AML-193 (cell line): Measurements from ENCODE around the gene ALKBH3.

Source experiments
- DNase-seq, 2 experiments: peaks; one replicate each; lab custom pipeline; 2025; lab: John Stamatoyannopoulos, UW

ALKBH3 gene

GRCh38 chr11:43962383-43963278, 82.0 kb downstream of the ALKBH3 start:
- no peak for DNase-seq

- no peak for DNase-seq
Observed at GRCh38 chr11:43963279-43963620, 82.6 kb downstream of the ALKBH3 start.

DNA sequence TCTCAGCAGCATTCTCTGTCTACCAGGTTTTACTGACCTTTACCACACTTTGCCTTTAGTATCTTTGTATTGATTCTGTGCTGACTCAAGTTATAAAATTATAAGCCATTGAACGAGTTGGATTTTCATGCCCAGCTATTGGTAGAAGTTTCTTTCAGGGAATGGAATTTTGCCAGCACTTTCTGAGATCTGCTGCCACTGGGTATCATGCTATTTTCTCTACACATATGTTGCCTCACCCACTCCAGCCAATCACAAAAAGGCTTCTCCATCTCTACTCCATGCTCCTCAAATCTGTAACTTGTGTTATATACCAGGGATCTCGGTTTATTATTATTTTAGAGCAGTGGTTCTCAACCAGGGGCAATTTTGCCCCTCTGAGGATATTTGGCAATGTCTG, 87.0 kb downstream of the ALKBH3 start:
- DNase-seq = no peak

DNA sequence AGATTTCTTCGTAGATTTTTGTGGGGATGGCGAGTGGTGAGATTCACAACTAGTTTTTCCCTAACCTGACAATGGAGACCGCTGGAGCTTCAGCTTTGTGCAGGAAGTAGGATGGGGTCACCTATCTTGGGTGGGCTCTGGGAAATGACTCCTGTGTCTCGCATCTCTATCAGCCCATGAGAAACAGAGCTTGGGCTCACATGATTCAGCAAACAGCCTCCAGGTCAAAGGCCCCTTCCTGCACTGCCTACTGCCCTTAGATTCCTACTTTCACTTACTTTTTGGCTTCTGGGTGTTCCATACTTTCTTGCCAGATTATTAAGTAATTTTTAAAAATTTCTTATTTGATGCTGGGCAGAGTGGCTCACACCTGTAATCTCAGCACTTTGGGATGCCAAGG, 88.1 kb downstream of the ALKBH3 start:
- DNase-seq = no peak

GRCh38 chr11:43969543-43969942, 88.9 kb downstream of the ALKBH3 start:
- no peak for DNase-seq
